ENCODE data around the gene CASP2. TPM values are rescaled to one million over a fixed set of nuclear protein-coding genes. Genes with fewer than 3 reads are reported as not detected.

The CASP2 gene
- total RNA-seq, 1 experiment from 2014 or later, result 65.3 TPM

DNA sequence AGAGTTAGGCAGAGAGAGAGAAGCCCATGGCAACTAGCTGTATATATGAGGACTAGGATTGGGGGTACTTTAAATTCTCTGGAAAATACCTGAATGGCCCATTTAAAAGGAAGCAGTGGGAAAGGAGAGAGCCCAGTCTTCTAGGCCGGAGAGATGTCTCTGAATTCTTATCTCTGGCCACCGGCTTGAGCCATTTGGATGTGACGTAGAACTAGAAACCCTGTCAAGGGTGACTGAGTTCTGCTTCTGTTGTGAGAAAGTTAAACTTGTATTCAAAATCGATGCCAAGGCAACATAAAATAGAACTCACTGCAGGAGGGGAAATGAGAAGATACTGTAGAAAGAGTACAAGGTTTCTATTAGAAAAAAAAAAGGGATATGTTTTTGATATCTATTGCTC is 31.2 kb upstream of the CASP2 start:
- Histone ChIP-seq H3T11ph (ENCODE audit: low read length) (no peak overlapping the region), H3K4me1 (ENCODE audit: insufficient read depth, low read length) (no peaks in the 10 kb centered on the region), H4K20me1 (ENCODE audit: control insufficient read depth, insufficient read depth, insufficient read length) (no peaks in the 10 kb centered on the region), H3K18ac (ENCODE audit: insufficient read length, low read depth, low read length) (no peak overlapping the region), H2BK15ac (ENCODE audit: low read depth, low read length) (no peak overlapping the region), H3K23me2 (ENCODE audit: insufficient read length, low read depth, low read length, poor library complexity, severe bottlenecking) (no peaks in the 10 kb centered on the region), H2AK5ac (ENCODE audit: insufficient read length, low read length) (no peak overlapping the region), H2BK20ac (ENCODE audit: low read depth, low read length, poor library complexity, severe bottlenecking) (no peak overlapping the region), H3K79me1 (ENCODE audit: insufficient read depth, low read depth, low read length, poor library complexity, severe bottlenecking) (no peaks in the 10 kb centered on the region), H2BK120ac (ENCODE audit: low read depth, low read length, poor library complexity, severe bottlenecking) (no peak overlapping the region), H4K5ac (ENCODE audit: insufficient read length, low read depth, low read length) (no peak overlapping the region), H3K79me2 (ENCODE audit: insufficient read depth, low read length) (no peaks in the 10 kb centered on the region), H4K8ac (replicated peaks; ENCODE audit: insufficient read length, low read depth, low read length) (no peak overlapping the region), H3K23ac (ENCODE audit: insufficient read length, low read depth, low read length) (no peak overlapping the region), H3K9ac (ENCODE audit: extremely low read depth, insufficient read length, low read length) (no peak overlapping the region), H3K56ac (ENCODE audit: insufficient read length, low read depth, low read length) (no peak overlapping the region), H3K4me2 (ENCODE audit: insufficient read depth, insufficient read length, low read length) (no peak overlapping the region), H3K27ac (ENCODE audit: insufficient read length, low read depth, low read length) (no peak overlapping the region), H3K27me3 (ENCODE audit: insufficient read depth, low read length) (no peaks in the 10 kb centered on the region), H3K4ac (ENCODE audit: low read depth, low read length) (no peak overlapping the region), H3K14ac (ENCODE audit: insufficient read depth, low read length) (no peak overlapping the region), H2AFZ (ENCODE audit: low read length) (no peak overlapping the region), H2BK12ac (ENCODE audit: insufficient read length, low read depth, low read length) (no peak overlapping the region), H4K91ac (ENCODE audit: insufficient read length, low read depth, low read length) (no peak overlapping the region), H3K9me3 (ENCODE audit: control insufficient read depth, low read depth, low read length) (no peaks in the 10 kb centered on the region), H2BK5ac (ENCODE audit: insufficient read length, low read length) (no peak overlapping the region)
- Mint-ChIP-seq H3K27ac (no peak overlapping the region), H3K36me3 (ENCODE audit: insufficient read depth in 1 of 3, low read depth in 3 of 3) (no peaks in the 10 kb centered on the region), H3K9me3 (no peaks in the 10 kb centered on the region; a peak in 1 of 5 replicates), H3K27me3 (ENCODE audit: low read depth) (peaks cover 1% of the 10 kb centered on the region; the same call in 1 of the 2 replicates), H3K4me1 (no peaks in the 10 kb centered on the region), H3K4me3 (no peak overlapping the region)
- WGBS (ENCODE audit: extremely low coverage, insufficient read length, low lambda C conversion rate), result no CpG with 5 or more reads among the region's 4 CpGs
- DNase-seq, result no peak
- TF ChIP-seq, protein P1, sequence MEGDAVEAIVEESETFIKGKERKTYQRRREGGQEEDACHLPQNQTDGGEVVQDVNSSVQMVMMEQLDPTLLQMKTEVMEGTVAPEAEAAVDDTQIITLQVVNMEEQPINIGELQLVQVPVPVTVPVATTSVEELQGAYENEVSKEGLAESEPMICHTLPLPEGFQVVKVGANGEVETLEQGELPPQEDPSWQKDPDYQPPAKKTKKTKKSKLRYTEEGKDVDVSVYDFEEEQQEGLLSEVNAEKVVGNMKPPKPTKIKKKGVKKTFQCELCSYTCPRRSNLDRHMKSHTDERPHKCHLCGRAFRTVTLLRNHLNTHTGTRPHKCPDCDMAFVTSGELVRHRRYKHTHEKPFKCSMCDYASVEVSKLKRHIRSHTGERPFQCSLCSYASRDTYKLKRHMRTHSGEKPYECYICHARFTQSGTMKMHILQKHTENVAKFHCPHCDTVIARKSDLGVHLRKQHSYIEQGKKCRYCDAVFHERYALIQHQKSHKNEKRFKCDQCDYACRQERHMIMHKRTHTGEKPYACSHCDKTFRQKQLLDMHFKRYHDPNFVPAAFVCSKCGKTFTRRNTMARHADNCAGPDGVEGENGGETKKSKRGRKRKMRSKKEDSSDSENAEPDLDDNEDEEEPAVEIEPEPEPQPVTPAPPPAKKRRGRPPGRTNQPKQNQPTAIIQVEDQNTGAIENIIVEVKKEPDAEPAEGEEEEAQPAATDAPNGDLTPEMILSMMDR (conservative IDR thresholded peaks at IDR 0.05), result no peak
